KMS-11 (cell line): ENCODE data around the gene MRTFB.

Experiments
- H2AFZ ChIP-seq: fragments of 200-600 bp; sonication (generic); 2 replicates; pipeline ENCODE4 v1.6.1; 2016; ENCODE audit warnings: antibody characterized with exemption, mixed run types, low read depth
- H3K27ac ChIP-seq: fragments of 200-600 bp; sonication (generic); 2 replicates; pipeline ENCODE4 v1.6.1; 2016; ENCODE audit warnings: mild to moderate bottlenecking, mixed run types
- H3K27me3 ChIP-seq: fragments of 200-600 bp; sonication (generic); 2 replicates; pipeline ENCODE4 v1.6.1; 2017; ENCODE audit warnings: mild to moderate bottlenecking, low read depth, mixed run types, moderate library complexity; ENCODE audit not compliant: insufficient read depth
- H3K36me3 ChIP-seq: fragments of 200-600 bp; sonication (generic); 2 replicates; pipeline ENCODE4 v1.6.1; 2017; ENCODE audit warnings: mild to moderate bottlenecking, mixed run types; ENCODE audit not compliant: insufficient read depth
- H3K4me1 ChIP-seq: fragments of 200-600 bp; sonication (generic); 2 replicates; pipeline ENCODE4 v1.6.1; 2016; ENCODE audit warnings: mild to moderate bottlenecking, low read depth, mixed run types; ENCODE audit not compliant: poor library complexity, severe bottlenecking
- H3K4me2 ChIP-seq: fragments of 200-600 bp; sonication (generic); 2 replicates; pipeline ENCODE4 v1.7.0; 2016; ENCODE audit warnings: mild to moderate bottlenecking, mixed run types
- H3K4me3 ChIP-seq: fragments of 200-600 bp; sonication (generic); IDR thresholded peaks from 2 replicates; pipeline ENCODE4 v1.6.1; 2017; ENCODE audit warnings: low read depth, low read length, mixed read lengths; ENCODE audit not compliant: insufficient read depth
- H3K79me2 ChIP-seq: fragments of 200-600 bp; sonication (generic); 2 replicates; pipeline ENCODE4 v1.6.1; 2016; ENCODE audit warnings: low read depth, mixed run types; ENCODE audit not compliant: insufficient read depth
- H3K9ac ChIP-seq: fragments of 200-600 bp; sonication (generic); 2 replicates; pipeline ENCODE4 v1.6.1; 2016; ENCODE audit warnings: mild to moderate bottlenecking, mixed run types
- H4K20me1 ChIP-seq: fragments of 200-600 bp; sonication (generic); 2 replicates; pipeline ENCODE4 v1.6.1; 2016; ENCODE audit warnings: mild to moderate bottlenecking, mixed run types; ENCODE audit not compliant: insufficient read depth
- CTCF ChIP-seq: fragments of 200-600 bp; sonication (generic); conservative IDR thresholded peaks from 2 replicates; pipeline ENCODE4 v1.6.1; 2017; ENCODE audit warnings: low read depth, mild to moderate bottlenecking, antibody characterized with exemption, low read length, moderate library complexity, mixed read lengths

Gene MRTFB

GRCh38 chr16:14244196-14245010, 173.3 kb downstream of the MRTFB start:
- Histone ChIP-seq H3K27ac (no peak overlapping the region), H3K4me3 (no peak overlapping the region), H2AFZ (no peak overlapping the region), H3K27me3 (no peaks in the 10 kb centered on the region), H3K36me3 (no peaks in the 10 kb centered on the region), H3K79me2 (no peaks in the 10 kb centered on the region), H3K4me1 (peaks cover 50% of the 10 kb centered on the region), H4K20me1 (no peaks in the 10 kb centered on the region), H3K4me2 (no peak overlapping the region; the same call in 1 of the 2 replicates), H3K9ac (no peak overlapping the region)
- no peak for TF ChIP-seq CTCF

GRCh38 chr16:14248791-14249190, 177.7 kb downstream of the MRTFB start:
- H4K20me1 ChIP-seq: no peaks in the 10 kb centered on the region
- H3K9ac ChIP-seq: peak overlapping the region; percentile 2; the same call in 1 of the 2 replicates
- H3K36me3 ChIP-seq: no peaks in the 10 kb centered on the region; the same call in 1 of the 2 replicates
- H3K4me3 ChIP-seq: no peak overlapping the region
- no peaks in the 10 kb centered on the region for H3K79me2 ChIP-seq
- H2AFZ ChIP-seq: no peak overlapping the region
- no peak for TF ChIP-seq CTCF
- peaks cover 29% of the 10 kb centered on the region for H3K4me1 ChIP-seq
- H3K4me2 ChIP-seq: peak overlapping the region; percentile 17; the same call in 1 of the 2 replicates
- H3K27ac ChIP-seq: peak overlapping the region; percentile 33; the same call in 1 of the 2 replicates
- no peaks in the 10 kb centered on the region for H3K27me3 ChIP-seq

GRCh38 chr16:14249291-14250032, 178.3 kb downstream of the MRTFB start:
- H3K4me3 ChIP-seq: no peak overlapping the region
- peak overlapping the region; percentile 17; the same call in 1 of the 2 replicates for H3K4me2 ChIP-seq
- no peaks in the 10 kb centered on the region for H3K79me2 ChIP-seq
- H3K9ac ChIP-seq: peak overlapping the region; percentile 2; the same call in 1 of the 2 replicates
- no peak overlapping the region for H2AFZ ChIP-seq
- H3K36me3 ChIP-seq: no peaks in the 10 kb centered on the region; the same call in 1 of the 2 replicates
- H3K27ac ChIP-seq: peak overlapping the region; percentile 33; the same call in 1 of the 2 replicates
- TF ChIP-seq CTCF: peak; percentile 98
- peaks cover 23% of the 10 kb centered on the region for H3K4me1 ChIP-seq
- H4K20me1 ChIP-seq: no peaks in the 10 kb centered on the region
- H3K27me3 ChIP-seq: no peaks in the 10 kb centered on the region

GRCh38 chr16:14251419-14251818, 180.3 kb downstream of the MRTFB start:
- Histone ChIP-seq H3K36me3 (no peaks in the 10 kb centered on the region; the same call in 1 of the 2 replicates), H3K4me1 (peaks cover 16% of the 10 kb centered on the region), H3K27me3 (no peaks in the 10 kb centered on the region), H2AFZ (no peak overlapping the region), H3K9ac (no peak overlapping the region), H3K4me3 (no peak overlapping the region), H4K20me1 (no peaks in the 10 kb centered on the region), H3K27ac (no peak overlapping the region), H3K4me2 (no peak overlapping the region), H3K79me2 (no peaks in the 10 kb centered on the region)
- TF ChIP-seq CTCF: no peak
